Prostate gland (tissue), 2 donors: ENCODE measurements around the gene SLC25A12. TPM values are rescaled to one million over a fixed set of nuclear protein-coding genes. Genes with fewer than 3 reads are reported as not detected.
"Not testable (repeated sequence)": the region's sequence is repeated elsewhere in the genome, so short reads cannot be mapped to it uniquely, and the experiment has no call there.

Experiments
- DNase-seq: peaks from one replicate; pipeline ENCODE4 v3.0.0-alpha.2; 2019; ENCODE audit warnings: low spot score
- H3K27ac ChIP-seq, 2 donors: fragments of 200-600 bp; sonication (generic); 2 replicates each; pipeline ENCODE4 v1.5.1; 2017 to 2019
- H3K27me3 ChIP-seq: fragments of 200-600 bp; sonication (generic); replicated peaks from 2 replicates; pipeline ENCODE4 v1.5.1; 2019; ENCODE audit not compliant: insufficient read depth
- H3K36me3 ChIP-seq, 2 donors: fragments of 200-600 bp; sonication (generic); 1 replicate in 1 of 2; 2 replicates in 1 of 2; pipeline versions ENCODE4 v1.5.1 to v1.8.1; 2017 to 2019
- H3K4me1 ChIP-seq: fragments of 200-600 bp; sonication (generic); replicated peaks from 2 replicates; pipeline ENCODE4 v1.5.1; 2019
- H3K4me3 ChIP-seq, 2 donors: fragments of 200-600 bp; sonication (generic); 2 replicates each; pipeline ENCODE4 v1.5.1; 2017 to 2019
- H3K9me3 ChIP-seq: fragments of 200-600 bp; sonication (generic); 2 replicates; pipeline ENCODE4 v1.5.1; 2017
- POLR2A ChIP-seq: fragments of 450-650 bp; IDR thresholded peaks from one replicate; pipeline ENCODE4 v1.6.1; 2016; ENCODE audit warnings: antibody characterized with exemption, mild to moderate bottlenecking
- POLR2AphosphoS5 ChIP-seq: sonication (generic); formaldehyde crosslinking; IDR thresholded peaks from one replicate; pipeline ENCODE4 v1.6.1; 2017; ENCODE audit warnings: antibody characterized with exemption
- WGBS: methylation state at CpG from one replicate; pipeline ENCODE4 v1.1.5; 2018; 5-methylcytosine and 5-hydroxymethylcytosine counted together
- intact Hi-C: fragments of 100-400 bp; cut with DNase I; formaldehyde crosslinking; loops from one replicate; pipeline ENCODE4 v1.14.2; 2022
- total RNA-seq, 2 donors: library from RNA; depleted of rRNA; stranded (reverse); fragments of >200 nt; gene quantifications; one replicate each; pipeline ENCODE4 v1.1.0, GENCODE V29; 2016
- TF ChIP-seq, protein P1 (sequence below), 4 experiments: fragments of 200-600 bp in 2 of 4; fragments of 450-650 bp in 2 of 4; sonication (generic) in 2 of 4; IDR thresholded peaks; 1 replicate in 3 of 4; 2 replicates in 1 of 4; pipeline ENCODE4 v1.5.1; 2016 to 2019; ENCODE audit warnings: antibody characterized with exemption in 4 of 4, mild to moderate bottlenecking in 2 of 4, moderate library complexity in 2 of 4

SLC25A12 gene
- total RNA-seq, 2 donors from 2014 or later, result 23.5 to 33.9 TPM

GRCh38 chr2:171908235-171908634 is 14.2 kb upstream of the SLC25A12 start:
- Histone ChIP-seq H3K9me3 (no peaks in the 10 kb centered on the region), H3K36me3 (no peaks in the 10 kb centered on the region), H3K4me1 (no peaks in the 10 kb centered on the region), H3K27ac (no peak overlapping the region), H3K27me3 (no peaks in the 10 kb centered on the region), H3K4me3 (no peak overlapping the region)
- intact Hi-C loops, result no loop called here
- WGBS, result 88% methylated on average over 1 of the region's 1 CpG
- TF ChIP-seq POLR2AphosphoS5 (no peak), POLR2A (no peak)
- TF ChIP-seq, protein P1, sequence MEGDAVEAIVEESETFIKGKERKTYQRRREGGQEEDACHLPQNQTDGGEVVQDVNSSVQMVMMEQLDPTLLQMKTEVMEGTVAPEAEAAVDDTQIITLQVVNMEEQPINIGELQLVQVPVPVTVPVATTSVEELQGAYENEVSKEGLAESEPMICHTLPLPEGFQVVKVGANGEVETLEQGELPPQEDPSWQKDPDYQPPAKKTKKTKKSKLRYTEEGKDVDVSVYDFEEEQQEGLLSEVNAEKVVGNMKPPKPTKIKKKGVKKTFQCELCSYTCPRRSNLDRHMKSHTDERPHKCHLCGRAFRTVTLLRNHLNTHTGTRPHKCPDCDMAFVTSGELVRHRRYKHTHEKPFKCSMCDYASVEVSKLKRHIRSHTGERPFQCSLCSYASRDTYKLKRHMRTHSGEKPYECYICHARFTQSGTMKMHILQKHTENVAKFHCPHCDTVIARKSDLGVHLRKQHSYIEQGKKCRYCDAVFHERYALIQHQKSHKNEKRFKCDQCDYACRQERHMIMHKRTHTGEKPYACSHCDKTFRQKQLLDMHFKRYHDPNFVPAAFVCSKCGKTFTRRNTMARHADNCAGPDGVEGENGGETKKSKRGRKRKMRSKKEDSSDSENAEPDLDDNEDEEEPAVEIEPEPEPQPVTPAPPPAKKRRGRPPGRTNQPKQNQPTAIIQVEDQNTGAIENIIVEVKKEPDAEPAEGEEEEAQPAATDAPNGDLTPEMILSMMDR (IDR thresholded peaks at IDR 0.05), result no peak
- DNase-seq, result no peak

- no peaks in the 10 kb centered on the region for H3K4me1 ChIP-seq
- no peaks in the 10 kb centered on the region for H3K9me3 ChIP-seq
- H3K36me3 ChIP-seq, result no peaks in the 10 kb centered on the region
- no peak overlapping the region for H3K4me3 ChIP-seq
- no peak overlapping the region for H3K27ac ChIP-seq
- DNase-seq, result no peak
- no peaks in the 10 kb centered on the region for H3K27me3 ChIP-seq
- 51% methylated on average over 2 of the region's 2 CpGs for WGBS
- TF ChIP-seq, protein P1 (IDR thresholded peaks at IDR 0.05), result no peak
- no peak for TF ChIP-seq POLR2AphosphoS5
- no peak for TF ChIP-seq POLR2A
- intact Hi-C loops, result no loop called here
These were observed 8.9 kb upstream of the SLC25A12 start for GRCh38 chr2:171902840-171903420.

DNA sequence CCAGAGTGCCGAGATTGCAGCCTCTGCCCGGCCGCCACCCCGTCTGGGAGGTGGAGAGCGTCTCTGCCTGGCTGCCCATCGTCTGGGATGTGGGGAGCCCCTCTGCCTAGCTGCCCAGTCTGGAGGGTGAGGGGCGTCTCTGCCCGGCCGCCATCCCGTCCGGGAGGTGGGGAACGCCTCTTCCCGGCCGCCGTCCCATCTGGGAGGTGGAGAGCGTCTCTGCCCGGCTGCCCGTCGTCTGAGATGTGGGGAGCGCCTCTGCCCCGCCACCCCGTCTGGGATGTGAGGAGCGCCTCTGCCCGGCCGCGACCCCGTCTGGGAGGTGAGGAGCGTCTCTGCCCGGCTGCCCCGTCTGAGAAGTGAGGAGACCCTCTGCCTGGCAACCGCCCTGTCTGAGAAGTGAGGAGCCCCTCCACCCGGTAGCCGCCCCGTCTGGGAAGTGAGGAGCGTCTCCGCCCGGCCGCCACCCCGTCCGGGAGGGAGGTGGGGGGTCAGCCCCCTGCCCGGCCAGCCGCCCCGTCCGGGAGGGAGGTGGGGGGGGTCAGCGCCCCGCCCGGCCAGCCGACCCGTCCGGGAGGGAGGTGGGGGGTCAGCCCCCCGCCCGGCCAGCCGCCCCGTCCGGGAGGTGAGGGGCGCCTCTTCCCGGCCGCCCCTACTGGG is 5.7 kb upstream of the SLC25A12 start:
- H3K4me1 ChIP-seq, intact Hi-C loops: not testable (repeated sequence)
- 93% methylated on average over 24 of the region's 58 CpGs for WGBS

DNA sequence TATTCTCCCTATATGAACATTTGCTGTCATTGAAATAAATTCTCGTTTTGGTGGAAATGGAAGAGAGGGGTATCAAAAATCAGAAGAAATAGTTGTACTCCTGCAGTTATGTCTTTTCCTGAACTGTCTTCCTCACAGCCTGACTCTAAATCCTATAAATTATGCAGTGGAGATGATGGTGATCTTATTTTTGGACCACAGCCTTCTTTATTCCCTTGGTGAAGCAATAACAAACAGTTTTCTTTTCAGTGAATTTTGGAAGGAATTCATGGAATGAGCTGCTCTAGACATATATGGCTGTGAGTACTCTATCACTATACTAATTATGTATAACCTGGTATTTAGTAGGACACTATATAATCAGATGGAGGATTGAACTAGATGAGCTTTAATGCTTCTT is 1.7 kb upstream of the SLC25A12 start:
- Histone ChIP-seq H3K27ac (no peak overlapping the region), H3K4me3 (no peak overlapping the region), H3K4me1 (no peaks in the 10 kb centered on the region), H3K27me3 (no peaks in the 10 kb centered on the region), H3K9me3 (no peaks in the 10 kb centered on the region), H3K36me3 (no peaks in the 10 kb centered on the region)
- no peak for TF ChIP-seq POLR2A
- TF ChIP-seq, protein P1 (IDR thresholded peaks at IDR 0.05), result no peak
- TF ChIP-seq POLR2AphosphoS5, result no peak
- DNase-seq, result no peak
- intact Hi-C loops, result no loop called here
- WGBS, result 79% methylated on average over 1 of the region's 1 CpG

More for the DNA sequence above, 5.7 kb upstream of the SLC25A12 start:
- H3K9me3 ChIP-seq, DNase-seq, H3K36me3 ChIP-seq, H3K4me3 ChIP-seq, H3K27me3 ChIP-seq, H3K27ac ChIP-seq: not testable (repeated sequence)

DNA sequence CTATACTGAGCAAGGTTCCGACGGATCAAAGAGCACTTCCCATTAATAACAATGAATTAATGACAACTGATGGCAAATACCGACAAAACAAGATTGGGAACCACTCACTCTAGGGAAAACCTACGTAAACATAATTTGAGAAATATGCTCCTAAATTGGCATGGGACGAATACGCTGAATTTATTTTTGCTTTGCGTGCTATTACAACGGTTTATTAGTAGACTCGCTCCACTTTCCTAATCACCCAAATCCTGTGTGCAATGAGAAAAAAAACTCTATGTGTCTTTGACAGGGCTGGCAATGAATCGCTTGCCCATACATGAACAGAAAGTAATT is 536 bp upstream of the SLC25A12 start:
- no peak for DNase-seq
- 9% methylated on average over 10 of the region's 10 CpGs for WGBS
- Histone ChIP-seq H3K27ac (peak overlapping the region; percentile 85 to 88), H3K4me1 (no peaks in the 10 kb centered on the region), H3K4me3 (peak overlapping the region; percentile 65 to 79), H3K9me3 (no peaks in the 10 kb centered on the region), H3K36me3 (no peaks in the 10 kb centered on the region), H3K27me3 (no peaks in the 10 kb centered on the region)
- intact Hi-C loops, result loop anchor here (1.0 kb wide), 1 partner anchor 28 kb away; the partner anchor contains the start of gene HAT1
- TF ChIP-seq, protein P1 (IDR thresholded peaks at IDR 0.05), result no peak
- no peak for TF ChIP-seq POLR2AphosphoS5
